B cell (primary cell): ENCODE data around the gene CDK8. TPM values are rescaled to one million over a fixed set of nuclear protein-coding genes. Genes with fewer than 3 reads are reported as not detected.

Experiments used
- ATAC-seq: fragments of 200-7000 bp; cut with Tn5 transposase; one replicate; pipeline ENCODE4 v1.10.0; 2021; ENCODE audit warnings: low read depth, mild to moderate bottlenecking, moderate number of reproducible peaks, moderate library complexity
- CTCF ChIA-PET: fragments of 350-600 bp; sonication (Branson Sonifier 250); formaldehyde crosslinking; loops from one replicate; lab custom pipeline; 2021; ENCODE audit warnings: antibody characterized with exemption, inconsistent platforms; lab: Charles Lee
- POLR2A ChIA-PET: fragments of 350-600 bp; sonication (Branson Sonifier 250); formaldehyde crosslinking; loops from one replicate; lab custom pipeline; 2021; ENCODE audit warnings: antibody characterized with exemption; lab: Charles Lee
- DNase-seq: peaks from one replicate; pipeline ENCODE4 v3.0.0; 2013
- H2AFZ ChIP-seq: 2 replicates; pipeline ENCODE4 v1.6.1; 2012; ENCODE audit warnings: mild to moderate bottlenecking, low read depth, low read length; ENCODE audit not compliant: insufficient read depth, poor library complexity, severe bottlenecking
- H3K27ac ChIP-seq, 2 donors: 1 replicate in 1 of 2; 2 replicates in 1 of 2; pipeline ENCODE4 v1.5.1; 2012 to 2013; ENCODE audit warnings: low read length in 2 of 2, mild to moderate bottlenecking in 2 of 2, moderate library complexity in 1 of 2
- H3K27me3 ChIP-seq, 4 experiments: fragments of 200-600 bp in 1 of 4; sonication (generic) in 1 of 4; replicated peaks in 1 of 4; 1 replicate in 2 of 4; 2 replicates in 2 of 4; pipeline versions ENCODE4 v1.6.1 to v1.7.0; 2013 to 2016; ENCODE audit warnings: low read length in 3 of 4, mild to moderate bottlenecking in 2 of 4, mixed read lengths in 1 of 4, moderate library complexity in 1 of 4; ENCODE audit not compliant: insufficient read depth in 4 of 4, control insufficient read depth in 3 of 4; ENCODE audit errors: control extremely low read depth in 1 of 4
- H3K36me3 ChIP-seq, 2 experiments: replicated peaks in 1 of 2; 1 replicate in 1 of 2; 2 replicates in 1 of 2; pipeline versions ENCODE4 v1.6.1 to v1.7.1; 2013; ENCODE audit warnings: low read length in 1 of 2; ENCODE audit not compliant: insufficient read depth in 2 of 2, control insufficient read depth in 1 of 2; ENCODE audit errors: control extremely low read depth in 1 of 2, extremely low read depth in 1 of 2
- H3K4me1 ChIP-seq, 2 donors: fragments of 200-600 bp in 1 of 2; sonication (generic) in 1 of 2; 1 replicate in 1 of 2; 2 replicates in 1 of 2; pipeline versions ENCODE4 v1.5.1 to v1.6.1; 2013 to 2017; ENCODE audit warnings: low read length in 2 of 2; ENCODE audit not compliant: control insufficient read depth in 2 of 2, insufficient read depth in 2 of 2
- H3K4me2 ChIP-seq: replicated peaks from 2 replicates; pipeline ENCODE3; 2012; ENCODE audit warnings: mild to moderate bottlenecking, low read depth, low read length; ENCODE audit not compliant: poor library complexity, severe bottlenecking
- H3K4me3 ChIP-seq, 5 experiments: fragments of 200-600 bp in 1 of 5; sonication (generic) in 1 of 5; 1 replicate in 3 of 5; 2 replicates in 2 of 5; pipeline versions ENCODE4 v1.5.1 to v1.7.0; 2011 to 2016; ENCODE audit warnings: low read length in 4 of 5, mild to moderate bottlenecking in 4 of 5, low read depth in 2 of 5, control low read depth in 1 of 5, moderate library complexity in 1 of 5; ENCODE audit not compliant: insufficient read depth in 1 of 5; ENCODE audit errors: control extremely low read depth in 1 of 5, extremely low read depth in 1 of 5
- H3K79me2 ChIP-seq: fragments of 200-600 bp; sonication (generic); one replicate; pipeline ENCODE4 v1.6.0; 2016; ENCODE audit warnings: low read length; ENCODE audit not compliant: control insufficient read depth, insufficient read depth
- H3K9ac ChIP-seq: fragments of 200-600 bp; sonication (generic); 2 replicates; pipeline ENCODE4 v1.6.1; 2017; ENCODE audit warnings: mild to moderate bottlenecking, low read length, moderate library complexity
- H3K9me3 ChIP-seq, 3 donors: one replicate each; pipeline versions ENCODE4 v1.6.1 to v1.7.1; 2013; ENCODE audit warnings: low read length in 2 of 3; ENCODE audit not compliant: control insufficient read depth in 2 of 3, insufficient read depth in 1 of 3; ENCODE audit errors: control extremely low read depth in 1 of 3
- H4K20me1 ChIP-seq: 2 replicates; pipeline ENCODE4 v1.6.0; 2012; ENCODE audit warnings: mild to moderate bottlenecking, low read length; ENCODE audit not compliant: insufficient read depth, control insufficient read depth, poor library complexity, severe bottlenecking
- H3K27ac Mint-ChIP-seq: one replicate; pipeline ENCODE4 v1.8.0; 2021; ENCODE audit warnings: mixed read lengths
- H3K27me3 Mint-ChIP-seq: one replicate; pipeline ENCODE4 v1.8.0; 2021; ENCODE audit warnings: mixed read lengths
- H3K4me1 Mint-ChIP-seq: one replicate; pipeline ENCODE4 v1.8.0; 2021; ENCODE audit warnings: mixed read lengths
- H3K4me3 Mint-ChIP-seq: one replicate; pipeline ENCODE4 v1.8.0; 2021; ENCODE audit warnings: mixed read lengths
- H3K9me3 Mint-ChIP-seq: one replicate; pipeline ENCODE4 v1.8.0; 2022; ENCODE audit warnings: mixed read lengths; ENCODE audit not compliant: insufficient read depth
- EZH2 ChIP-seq: IDR thresholded peaks from 2 replicates; pipeline ENCODE4 v1.6.1; 2012; ENCODE audit warnings: borderline replicate concordance, low read depth, mild to moderate bottlenecking, moderate library complexity, low read length; ENCODE audit not compliant: insufficient read depth, poor library complexity, severe bottlenecking
- WGBS: methylation state at CpG from one replicate; pipeline ENCODE4 v1.1.5; 2013; ENCODE audit warnings: missing lambda C conversion rate; ENCODE audit not compliant: insufficient coverage; 5-methylcytosine and 5-hydroxymethylcytosine counted together
- intact Hi-C: fragments of 100-400 bp; cut with micrococcal nuclease; formaldehyde crosslinking; loops from one replicate; pipeline ENCODE4 v1.10.0; 2022
- polyA plus RNA-seq: library from polyadenylated mRNA; depleted of rRNA; stranded (reverse); fragments of >200 nt; gene quantifications from 2 replicates; pipeline ENCODE4 v1.2.3, GENCODE V29; 2012
- total RNA-seq, 2 donors: library from RNA; stranded (reverse); fragments of 120-200 nt in 1 of 2; gene quantifications; 1 replicate in 1 of 2; 2 replicates in 1 of 2; pipeline versions ENCODE4 v1.2.3 to v1.2.4, GENCODE V29; 2013 to 2022
- TF ChIP-seq, protein P1 (sequence below): fragments of 200-600 bp; IDR thresholded peaks from one replicate; pipeline ENCODE4 v1.8.0; 2022; ENCODE audit warnings: antibody characterized with exemption, mild to moderate bottlenecking

CDK8 gene
- total and polyA plus RNA-seq, 2 donors (not counting 1 experiment from before 2014, with no cell fraction given) = 10.8 to 13.5 TPM

GRCh38 chr13:26216042-26216441 lies 37.9 kb upstream of the CDK8 start:
- H3K27ac Mint-ChIP-seq = no peak overlapping the region
- WGBS = no CpG with 5 or more reads among the region's 2 CpGs
- peaks cover 12% of the 10 kb centered on the region for H3K4me1 Mint-ChIP-seq

DNA sequence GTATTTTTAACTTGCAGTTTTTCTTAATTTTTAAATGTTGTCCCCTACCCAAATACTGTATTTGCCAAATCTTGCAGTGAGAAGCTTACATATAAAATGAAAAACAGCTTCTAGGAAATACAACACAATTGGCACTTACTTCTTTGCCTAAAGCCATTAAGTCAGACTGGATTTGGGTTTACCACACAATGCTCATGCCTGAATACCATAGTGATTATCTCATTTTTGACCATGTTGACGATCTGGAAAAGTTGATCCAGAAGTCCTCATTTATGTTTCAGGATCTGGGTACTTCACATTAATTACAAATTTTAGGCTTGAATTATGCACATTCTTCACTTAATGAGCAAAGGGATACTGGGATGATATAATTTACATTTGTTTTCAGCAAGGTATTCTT lies 34.2 kb upstream of the CDK8 start:
- H3K27me3 Mint-ChIP-seq = no peaks in the 10 kb centered on the region
- peaks cover 7% of the 10 kb centered on the region for H4K20me1 ChIP-seq
- no CpG with 5 or more reads among the region's 1 CpG for WGBS
- no peak overlapping the region for H3K27ac ChIP-seq
- no peak overlapping the region for H3K27ac Mint-ChIP-seq
- no peak overlapping the region for H3K4me3 Mint-ChIP-seq
- H3K9me3 ChIP-seq = no peaks in the 10 kb centered on the region
- peaks cover 30% of the 10 kb centered on the region for H3K4me1 Mint-ChIP-seq
- peaks cover 21% of the 10 kb centered on the region for H3K79me2 ChIP-seq
- peaks cover 16 to 23% of the 10 kb centered on the region in 2 donors for H3K4me1 ChIP-seq
- TF ChIP-seq, protein P1, sequence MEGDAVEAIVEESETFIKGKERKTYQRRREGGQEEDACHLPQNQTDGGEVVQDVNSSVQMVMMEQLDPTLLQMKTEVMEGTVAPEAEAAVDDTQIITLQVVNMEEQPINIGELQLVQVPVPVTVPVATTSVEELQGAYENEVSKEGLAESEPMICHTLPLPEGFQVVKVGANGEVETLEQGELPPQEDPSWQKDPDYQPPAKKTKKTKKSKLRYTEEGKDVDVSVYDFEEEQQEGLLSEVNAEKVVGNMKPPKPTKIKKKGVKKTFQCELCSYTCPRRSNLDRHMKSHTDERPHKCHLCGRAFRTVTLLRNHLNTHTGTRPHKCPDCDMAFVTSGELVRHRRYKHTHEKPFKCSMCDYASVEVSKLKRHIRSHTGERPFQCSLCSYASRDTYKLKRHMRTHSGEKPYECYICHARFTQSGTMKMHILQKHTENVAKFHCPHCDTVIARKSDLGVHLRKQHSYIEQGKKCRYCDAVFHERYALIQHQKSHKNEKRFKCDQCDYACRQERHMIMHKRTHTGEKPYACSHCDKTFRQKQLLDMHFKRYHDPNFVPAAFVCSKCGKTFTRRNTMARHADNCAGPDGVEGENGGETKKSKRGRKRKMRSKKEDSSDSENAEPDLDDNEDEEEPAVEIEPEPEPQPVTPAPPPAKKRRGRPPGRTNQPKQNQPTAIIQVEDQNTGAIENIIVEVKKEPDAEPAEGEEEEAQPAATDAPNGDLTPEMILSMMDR = no peak
- no peak for TF ChIP-seq EZH2
- ChIA-PET CTCF (no interaction called here), POLR2A (no interaction called here)
- no peak for ATAC-seq
- H3K9ac ChIP-seq = no peak overlapping the region
- H3K36me3 ChIP-seq = peaks cover 8 to 50% of the 10 kb centered on the region in 2 experiments
- intact Hi-C loops = loop anchor here (2.0 to 10.0 kb wide), 2 partner anchors 565 to 1297 kb away; a partner anchor contains a TSS
- H3K9me3 Mint-ChIP-seq = no peaks in the 10 kb centered on the region
- peak overlapping the region; percentile 78 for H3K4me2 ChIP-seq
- no peak overlapping the region for H3K4me3 ChIP-seq
- H2AFZ ChIP-seq = no peak overlapping the region
- no peaks in the 10 kb centered on the region for H3K27me3 ChIP-seq
- DNase-seq = no peak

More at GRCh38 chr13:26216042-26216441, 37.9 kb upstream of the CDK8 start:
- Histone ChIP-seq H3K27me3 (no peaks in the 10 kb centered on the region), H3K9ac (no peak overlapping the region), H3K4me2 (no peak overlapping the region), H3K9me3 (no peaks in the 10 kb centered on the region), H3K79me2 (peaks cover 14% of the 10 kb centered on the region), H3K4me1 (peaks cover 7 to 15% of the 10 kb centered on the region in 2 donors), H3K36me3 (peaks cover 11 to 79% of the 10 kb centered on the region in 2 experiments), H4K20me1 (peaks cover 11% of the 10 kb centered on the region), H3K27ac (no peak overlapping the region), H3K4me3 (no peak overlapping the region), H2AFZ (no peak overlapping the region)
- no peak overlapping the region for H3K4me3 Mint-ChIP-seq
- TF ChIP-seq, protein P1 = no peak
- no peak for TF ChIP-seq EZH2
- DNase-seq = no peak
- ChIA-PET CTCF (interaction anchor here (0.6 to 1.4 kb wide), 3 partner anchors 30 to 33 kb away, joined by 3 to 6 read pairs (median 4); no protein-coding TSS in a partner anchor), POLR2A (no interaction called here)
- no peak for ATAC-seq
- H3K9me3 Mint-ChIP-seq = no peaks in the 10 kb centered on the region
- H3K27me3 Mint-ChIP-seq = no peaks in the 10 kb centered on the region
- intact Hi-C loops = no loop called here
